ENCODE results near the gene SLC17A3.

SLC17A3 gene

DNA sequence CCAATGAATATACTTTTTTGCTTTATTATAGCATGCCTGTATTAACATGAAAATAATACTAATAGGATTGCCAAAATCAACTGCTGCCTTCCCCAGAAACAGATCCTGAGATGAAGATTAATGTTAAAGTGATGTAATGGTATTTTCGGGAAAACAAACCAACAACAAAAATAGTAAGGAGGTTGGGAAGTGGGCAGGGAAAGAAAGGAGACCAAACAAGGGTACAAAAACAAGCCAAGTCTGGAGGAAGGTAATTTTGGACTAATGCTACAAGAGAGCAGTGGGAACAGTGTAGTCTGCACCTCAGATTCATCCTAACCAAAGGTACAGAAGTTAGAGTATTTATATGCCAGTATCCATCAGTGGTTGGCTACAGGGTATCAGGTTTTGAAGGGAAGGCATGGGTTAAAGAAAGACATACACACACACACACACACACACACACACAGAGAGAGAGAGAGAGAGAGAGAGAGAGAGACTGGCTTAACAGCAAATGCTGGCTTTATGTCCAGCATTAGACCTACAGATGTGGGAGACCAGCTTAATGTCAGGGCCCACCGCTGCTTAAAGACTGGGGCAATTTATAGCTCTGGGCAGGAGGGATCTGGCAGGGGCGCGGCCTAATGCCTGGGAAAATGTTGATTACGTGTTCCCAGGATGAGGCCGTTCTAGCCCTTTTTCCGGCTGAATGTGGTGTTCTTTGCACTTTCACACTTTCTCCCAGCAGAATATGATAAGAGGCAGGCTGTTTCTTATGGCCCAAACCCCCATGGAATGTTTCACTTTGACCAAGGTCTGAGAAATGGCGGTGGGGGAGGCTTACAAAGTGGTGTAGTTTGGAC lies 38.4 kb downstream of the SLC17A3 start:
- DNase-seq (ENCODE audit: low read depth in 2 of 2), result no peak

DNA sequence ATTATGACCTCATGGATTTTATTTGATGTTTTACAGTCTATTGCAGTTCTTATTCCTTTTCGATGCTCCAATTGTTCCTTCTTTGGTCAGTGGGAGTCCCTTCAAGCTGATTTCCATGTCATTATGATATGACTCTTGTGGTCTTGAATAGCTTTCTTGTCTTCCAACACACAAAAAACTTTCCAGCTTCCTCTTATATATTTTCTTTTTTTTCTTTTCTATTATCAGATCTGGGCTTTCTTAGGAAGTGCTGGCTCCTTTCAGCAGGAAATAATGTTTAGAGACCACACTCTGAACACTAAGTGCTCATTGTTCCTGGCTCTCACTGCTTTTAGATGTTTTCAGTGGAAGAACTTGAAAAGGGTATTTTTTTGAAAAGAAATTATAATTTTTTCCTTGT lies 39.1 kb downstream of the SLC17A3 start:
- no peak for DNase-seq (ENCODE audit: low read depth in 2 of 2)

DNA sequence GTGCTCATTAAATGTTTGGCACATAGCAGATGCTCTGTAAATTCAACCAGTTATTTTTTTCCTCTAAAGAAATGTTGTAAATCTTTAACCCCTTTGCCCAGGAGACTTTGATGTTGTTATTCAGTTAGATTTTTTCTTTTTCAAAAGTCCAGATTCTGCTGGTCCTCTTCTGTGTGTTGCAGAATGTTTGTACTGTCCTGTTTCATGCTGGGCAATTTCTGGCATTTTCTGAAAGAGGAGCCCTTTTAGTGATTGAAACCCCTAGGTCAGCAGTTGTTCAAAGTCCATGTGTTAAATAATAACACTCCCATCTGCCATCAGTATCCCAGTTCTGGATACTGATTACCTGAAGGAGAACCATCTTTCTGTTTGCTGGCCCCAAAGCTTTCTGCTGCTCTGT lies 40.9 kb downstream of the SLC17A3 start:
- DNase-seq (ENCODE audit: low read depth in 2 of 2), result no peak

DNA sequence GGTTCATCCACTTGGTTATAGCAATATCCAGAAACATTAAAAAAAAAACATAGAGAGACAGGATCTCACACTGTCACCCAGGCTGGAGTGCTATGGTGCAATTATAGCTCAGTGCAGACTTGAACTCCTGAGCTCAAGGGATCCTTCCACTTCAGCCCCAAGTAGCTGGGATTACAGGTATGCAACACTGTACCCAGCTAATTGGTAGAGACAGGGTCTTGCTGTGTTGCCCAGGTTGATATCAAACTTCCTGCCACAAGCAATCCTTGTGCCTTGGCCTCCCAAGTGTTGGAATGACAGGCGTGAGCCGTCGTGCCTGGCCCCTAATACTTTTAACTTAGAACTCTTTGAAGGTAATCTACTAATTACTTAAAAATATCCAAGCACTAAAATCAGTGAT lies 41.4 kb downstream of the SLC17A3 start:
- DNase-seq (ENCODE audit: low read depth in 2 of 2), result no peak

DNA sequence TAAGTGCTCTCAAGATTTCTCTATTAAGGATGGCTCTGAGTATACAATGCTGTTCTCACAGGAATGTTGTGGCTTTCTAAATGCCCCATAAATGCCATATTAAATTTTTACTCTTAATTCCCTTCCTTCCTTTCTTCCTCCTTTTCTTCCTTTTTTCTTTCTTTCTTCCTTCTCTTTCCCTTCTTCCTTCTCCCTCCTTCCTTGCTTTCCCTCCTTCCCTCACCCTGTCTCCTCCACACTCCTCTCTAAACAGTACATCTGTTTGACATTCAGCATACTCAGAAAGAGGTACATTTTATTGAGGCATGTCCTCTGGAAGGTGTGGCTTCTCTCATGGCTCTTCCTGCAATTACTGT lies 41.8 kb downstream of the SLC17A3 start:
- no peak for DNase-seq (ENCODE audit: low read depth in 2 of 2)

DNA sequence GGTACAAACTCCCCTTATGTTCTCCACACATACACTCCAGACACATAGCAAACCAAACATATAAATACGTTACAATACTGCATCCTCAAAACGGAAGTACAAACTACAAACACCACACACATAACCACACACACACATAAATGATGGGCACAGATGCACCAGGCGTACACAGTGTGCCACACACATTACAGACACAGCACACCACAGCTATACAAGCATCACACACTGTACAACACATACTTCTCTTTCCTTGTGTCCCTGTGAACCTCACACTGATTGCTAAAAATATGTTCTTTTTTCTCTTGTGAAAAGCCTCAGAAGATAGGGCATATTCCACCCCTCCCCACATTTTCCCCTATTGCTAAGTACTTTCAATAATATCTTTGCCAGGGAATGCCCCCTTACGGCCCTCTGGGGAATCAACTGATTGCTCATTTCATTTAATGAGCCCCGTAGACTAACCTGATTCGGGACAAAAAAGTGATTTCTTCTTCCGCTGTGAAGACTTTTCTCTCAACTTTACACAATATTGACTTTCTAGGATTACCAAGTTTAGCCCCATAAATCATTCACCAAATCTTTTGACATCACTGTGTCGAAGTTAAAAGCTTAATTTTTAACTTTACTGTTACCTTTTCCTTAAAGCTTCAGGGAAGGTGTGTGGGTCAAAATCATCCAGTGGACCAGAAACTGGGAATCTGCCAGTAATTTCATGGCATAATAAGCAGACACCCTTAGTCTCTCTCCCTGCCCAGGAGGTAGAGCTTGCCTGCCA lies 42.3 kb downstream of the SLC17A3 start, which contains the start of gene SLC17A1:
Gene SLC17A1, minus strand, starts transcription at position 521 of the 775 bp plus-strand sequence. CDS start 1,495 bp downstream, outside the sequence.
- no peak for DNase-seq (ENCODE audit: low read depth in 2 of 2)

DNA sequence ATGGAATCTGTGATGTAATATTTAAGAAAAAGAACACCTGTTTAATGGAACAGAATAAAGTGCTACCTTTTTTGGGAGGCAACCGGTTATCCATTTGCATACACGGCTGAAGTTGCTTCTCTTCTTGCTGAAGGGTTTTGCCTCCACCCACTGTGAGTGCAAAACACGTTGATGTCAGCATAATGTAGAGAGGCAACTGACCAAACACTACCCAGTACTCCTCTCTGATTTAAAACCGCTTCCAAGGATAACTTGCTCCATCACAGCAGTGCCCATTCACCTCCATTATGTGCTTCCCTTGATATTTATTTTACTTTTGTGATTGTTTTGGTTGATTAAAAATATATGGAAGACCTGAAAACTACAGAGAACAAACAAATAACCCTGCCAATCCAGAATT lies 43.6 kb downstream of the SLC17A3 start:
- no peak for DNase-seq (ENCODE audit: low read depth in 2 of 2)

DNA sequence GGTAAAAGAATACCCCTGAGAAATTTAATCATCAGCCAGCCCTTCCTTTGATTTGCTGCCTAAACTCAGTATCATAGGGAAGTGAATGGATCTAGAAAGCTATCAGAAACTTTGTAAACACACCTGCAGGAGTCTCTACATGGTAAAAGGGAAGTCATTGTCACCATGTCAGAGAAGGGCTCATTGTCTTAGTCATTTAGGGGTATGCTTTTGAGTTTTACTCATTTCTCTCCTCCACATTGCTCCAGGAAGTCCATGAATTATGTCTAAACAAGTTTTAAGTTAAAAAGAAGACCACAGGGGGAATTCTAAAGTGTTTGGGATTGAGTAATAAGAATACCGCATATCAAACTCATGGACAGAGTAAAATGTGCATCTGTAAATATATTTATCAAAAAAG lies 44.7 kb downstream of the SLC17A3 start:
- no peak for DNase-seq (ENCODE audit: low read depth in 2 of 2)

DNA sequence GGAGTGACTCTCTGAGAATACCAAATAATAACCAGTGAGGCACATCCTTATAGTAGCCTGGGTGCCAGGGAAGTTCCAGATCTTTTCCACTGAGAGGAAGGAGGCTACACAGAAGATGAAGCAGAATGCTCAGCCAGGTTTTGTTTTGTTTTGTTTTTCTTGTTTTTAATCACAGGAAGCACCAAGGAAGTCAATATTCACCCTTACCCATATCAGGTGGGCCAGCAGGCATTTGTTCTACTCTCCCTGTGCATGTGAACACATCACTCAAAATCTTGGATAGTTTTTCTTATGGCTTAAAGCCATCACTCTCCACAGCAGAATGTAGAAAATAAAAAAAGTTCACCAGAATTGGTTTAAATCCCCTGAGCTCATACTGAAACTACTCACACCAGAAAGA lies 52.7 kb downstream of the SLC17A3 start:
- no peak for DNase-seq (ENCODE audit: low read depth in 2 of 2)

DNA sequence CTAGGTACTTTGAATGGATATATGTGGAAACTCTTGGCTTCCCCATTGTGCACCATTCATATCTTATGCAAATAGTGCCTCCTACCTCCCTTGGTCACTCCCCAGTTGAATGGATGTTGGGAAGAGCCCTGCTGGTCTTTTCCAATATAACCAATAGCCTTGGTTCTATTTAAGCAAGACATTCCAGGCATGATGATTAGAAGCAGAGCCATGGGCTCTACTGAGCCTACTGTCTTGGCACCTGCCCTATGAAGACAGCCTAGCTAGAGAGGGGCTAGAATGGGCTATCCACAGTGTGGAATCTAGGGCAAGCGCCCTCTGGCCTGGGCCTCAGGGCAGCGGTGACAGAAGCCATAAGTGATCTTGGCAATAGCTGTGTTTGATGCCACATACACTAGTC lies 57.8 kb downstream of the SLC17A3 start:
- DNase-seq (ENCODE audit: low read depth in 2 of 2), result no peak

DNA sequence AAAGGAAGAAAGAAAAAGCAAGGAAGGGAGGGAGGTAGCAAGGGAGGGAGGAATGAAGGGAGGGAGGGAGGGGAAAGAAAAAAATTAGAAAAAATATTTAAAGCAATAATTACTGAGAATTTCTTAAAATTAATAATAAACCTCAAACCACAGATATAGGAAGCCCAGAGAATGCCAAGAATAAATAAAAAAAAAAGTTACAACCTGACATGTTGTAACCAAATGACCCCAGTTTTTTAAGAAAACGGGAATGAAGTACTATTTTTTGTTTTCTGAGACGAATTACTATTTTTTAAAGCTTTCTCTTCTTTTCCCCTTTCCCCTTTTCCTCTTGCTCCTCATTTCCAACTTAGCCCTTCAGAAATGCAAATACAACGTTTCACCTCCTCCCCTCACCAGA lies 58.8 kb downstream of the SLC17A3 start:
- DNase-seq (ENCODE audit: low read depth in 2 of 2), result no peak

DNA sequence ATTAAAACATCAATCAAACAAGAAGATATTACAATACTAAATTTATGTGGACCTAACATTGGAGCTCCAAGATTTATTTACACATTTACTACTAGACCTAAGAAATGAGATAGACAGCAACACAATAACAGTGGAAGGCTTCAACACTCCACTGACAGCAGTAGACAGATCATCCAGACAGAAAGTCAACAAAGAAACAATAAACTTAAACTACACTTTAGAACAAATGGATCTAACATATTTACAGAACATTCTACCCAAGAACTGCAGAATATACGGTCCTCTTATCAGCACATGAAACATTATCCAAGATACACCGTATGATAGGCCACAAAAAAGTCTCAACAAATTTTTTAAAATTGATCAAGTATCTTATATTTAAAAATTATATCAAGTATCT lies 69.2 kb downstream of the SLC17A3 start:
- no peak for DNase-seq (ENCODE audit: low read depth in 2 of 2)

DNA sequence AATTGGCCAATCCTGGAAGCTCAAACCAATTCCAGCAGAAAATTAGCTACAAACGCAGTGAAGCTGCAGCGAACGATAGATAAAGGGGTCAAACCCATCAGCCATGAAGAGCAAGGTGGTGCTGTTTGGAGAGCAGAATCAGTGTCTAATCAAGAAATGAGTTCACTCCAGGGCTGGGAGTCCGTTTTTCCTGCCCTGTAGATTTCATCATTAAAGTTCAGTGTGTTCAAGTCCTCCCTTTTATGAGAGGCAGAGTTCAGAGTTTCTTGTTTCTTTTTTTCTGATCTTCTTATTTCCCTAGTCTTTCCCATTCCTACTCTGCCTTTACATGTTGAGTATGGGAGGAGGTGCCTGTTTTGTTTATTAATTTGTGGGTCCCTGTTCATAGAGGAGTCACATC lies 72.6 kb downstream of the SLC17A3 start:
- no peak for DNase-seq (ENCODE audit: low read depth in 2 of 2)

Measured in fibroblast of skin of left quadriceps (primary cell).